Measurements from ENCODE around the gene SCAPER. TPM values are rescaled to one million over a fixed set of nuclear protein-coding genes. Genes with fewer than 3 reads are reported as not detected.

The SCAPER gene
- total RNA-seq, 1 experiment from 2014 or later: 10.3 TPM

GRCh38 chr15:76386926-76387325 lies 518.2 kb downstream of the SCAPER start (continued):
- TF ChIP-seq ZMAT4 (CRISPR knock-in tag; IDR thresholded peaks at IDR 0.05) (no peak), TCF7 (CRISPR knock-in tag; IDR thresholded peaks at IDR 0.05; ENCODE audit: low read depth) (no peak), ZNF219 (CRISPR knock-in tag; IDR thresholded peaks at IDR 0.05; ENCODE audit: borderline replicate concordance) (no peak), ZNF232 (CRISPR knock-in tag; IDR thresholded peaks at IDR 0.05) (no peak), IRF2 (CRISPR knock-in tag; IDR thresholded peaks at IDR 0.05; ENCODE audit: borderline replicate concordance, low read depth) (no peak), ATF3 (CRISPR knock-in tag; conservative IDR thresholded peaks at IDR 0.05) (no peak), PRRX2 (CRISPR knock-in tag; IDR thresholded peaks at IDR 0.05) (no peak), NR1H2 (CRISPR knock-in tag; IDR thresholded peaks at IDR 0.05) (no peak)

- Mint-ChIP-seq H3K27ac (no peak overlapping the region), H3K27me3 (ENCODE audit: low read depth) (no peaks in the 10 kb centered on the region; the same call in 1 of the 2 replicates), H3K9me3 (no peaks in the 10 kb centered on the region), H3K36me3 (no peaks in the 10 kb centered on the region), H3K4me1 (no peaks in the 10 kb centered on the region), H3K4me3 (no peak overlapping the region)
- TF ChIP-seq GRHL2 (CRISPR knock-in tag; IDR thresholded peaks at IDR 0.05; ENCODE audit: insufficient replicate concordance, severe bottlenecking): no peak
- POLR2A ChIA-PET: no interaction called here
- CTCF ChIA-PET: no interaction called here
- no peak for DNase-seq (ENCODE audit: low spot score)
- no peak for ATAC-seq
Measured at GRCh38 chr15:76386178-76386577, 519.0 kb downstream of the SCAPER start.

- no peaks in the 10 kb centered on the region for H3K36me3 Mint-ChIP-seq
- no peak for ATAC-seq
- no peak for DNase-seq (ENCODE audit: low spot score)
- H3K27ac Mint-ChIP-seq: no peak overlapping the region
- H3K4me3 Mint-ChIP-seq: no peak overlapping the region
- H3K4me1 Mint-ChIP-seq: no peaks in the 10 kb centered on the region
- ChIA-PET CTCF (no interaction called here), POLR2A (no interaction called here)
- H3K27me3 Mint-ChIP-seq (ENCODE audit: low read depth): no peaks in the 10 kb centered on the region; the same call in 1 of the 2 replicates
- H3K9me3 Mint-ChIP-seq: no peaks in the 10 kb centered on the region
- TF ChIP-seq NFE2L1 (CRISPR knock-in tag; IDR thresholded peaks at IDR 0.05) (no peak), ZNF396 (CRISPR knock-in tag; IDR thresholded peaks at IDR 0.05; ENCODE audit: borderline replicate concordance) (no peak), IRF1 (CRISPR knock-in tag; IDR thresholded peaks at IDR 0.05) (no peak), ZNF425 (CRISPR knock-in tag; conservative IDR thresholded peaks at IDR 0.05) (no peak), AFF4 (CRISPR knock-in tag; IDR thresholded peaks at IDR 0.05; ENCODE audit: borderline replicate concordance) (no peak), CREM (CRISPR knock-in tag; IDR thresholded peaks at IDR 0.05) (no peak), JUN (CRISPR knock-in tag; IDR thresholded peaks at IDR 0.05) (no peak), OVOL2 (CRISPR knock-in tag; IDR thresholded peaks at IDR 0.05; ENCODE audit: borderline replicate concordance) (no peak)
Measured at GRCh38 chr15:76384409-76384808, 520.7 kb downstream of the SCAPER start.

Measured in WTC11 (cell line).